Endothelial cell of umbilical vein (primary cell): ENCODE measurements around the gene PARP8. TPM values are rescaled to one million over a fixed set of nuclear protein-coding genes. Genes with fewer than 3 reads are reported as not detected.

Experiments
- BruUV-seq: library from RNA; stranded (reverse); fragments of 400-500 nt; replicated peaks from 2 replicates; lab custom pipeline; 2021; lab: Mats Ljungman, UMichigan
- CTCF ChIA-PET: fragments of 300-600, 350-600 bp; sonication (Branson Sonifier 250); formaldehyde crosslinking; loops from one replicate; lab custom pipeline; 2021; ENCODE audit warnings: antibody characterized with exemption, inconsistent platforms; lab: Charles Lee
- POLR2A ChIA-PET: fragments of 300-600, 350-600 bp; sonication (Branson Sonifier 250); formaldehyde crosslinking; loops from one replicate; lab custom pipeline; 2021; ENCODE audit warnings: antibody characterized with exemption, inconsistent platforms; lab: Charles Lee
- DNase-seq: peaks from one replicate; pipeline ENCODE4 v3.0.0-alpha.2; 2011; ENCODE audit warnings: low read depth, low spot score
- FAIRE-seq: peaks from 2 replicates; lab custom pipeline; 2011; peaks lifted over from hg19 to GRCh38; lab: Jason Lieb, UNC
- H2AFZ ChIP-seq: 2 replicates; pipeline ENCODE4 v1.6.0; 2012; ENCODE audit warnings: low read depth, low read length, control low read depth, inconsistent platforms
- H3K27ac ChIP-seq: 2 replicates; pipeline ENCODE4 v1.5.1; 2011; ENCODE audit warnings: low read depth, mild to moderate bottlenecking, control low read depth, low read length, moderate library complexity; ENCODE audit not compliant: insufficient read depth
- H3K27me3 ChIP-seq, 2 experiments: 2 replicates each; pipeline versions ENCODE4 v1.6.0 to v1.6.1; 2011; ENCODE audit warnings: low read length in 2 of 2, mixed read lengths in 1 of 2; ENCODE audit not compliant: control insufficient read depth in 2 of 2, insufficient read depth in 2 of 2
- H3K36me3 ChIP-seq, 2 experiments: 2 replicates in 1 of 2; 3 replicates in 1 of 2; pipeline ENCODE4 v1.5.1; 2011; ENCODE audit warnings: low read length in 2 of 2, mild to moderate bottlenecking in 1 of 2, moderate library complexity in 1 of 2; ENCODE audit not compliant: control insufficient read depth in 2 of 2, insufficient read depth in 2 of 2; ENCODE audit errors: extremely low read depth in 1 of 2
- H3K4me1 ChIP-seq: 3 replicates; pipeline ENCODE4 v1.5.1; 2011; ENCODE audit warnings: mild to moderate bottlenecking, low read length; ENCODE audit not compliant: control insufficient read depth, insufficient read depth; ENCODE audit errors: extremely low read depth
- H3K4me2 ChIP-seq: 2 replicates; pipeline ENCODE4 v1.6.1; 2011; ENCODE audit warnings: low read length, control low read depth, mixed read lengths; ENCODE audit not compliant: insufficient read depth
- H3K4me3 ChIP-seq, 3 experiments: fragments of 200-600 bp in 1 of 3; sonication (generic), shearing (Covaris generic) in 1 of 3; replicated peaks in 1 of 3; 2 replicates each; pipeline ENCODE4 v1.5.1; 2011 to 2016; ENCODE audit warnings: control low read depth in 3 of 3, low read length in 3 of 3, mild to moderate bottlenecking in 2 of 3, inconsistent platforms in 1 of 3, low read depth in 1 of 3, moderate library complexity in 1 of 3; ENCODE audit not compliant: insufficient read depth in 1 of 3
- H3K79me2 ChIP-seq: 2 replicates; pipeline ENCODE4 v1.6.0; 2012; ENCODE audit warnings: low read length, inconsistent platforms; ENCODE audit not compliant: control insufficient read depth, insufficient read depth
- H3K9ac ChIP-seq: replicated peaks from 2 replicates; pipeline ENCODE3; 2011; ENCODE audit warnings: low read length, control low read depth; ENCODE audit not compliant: insufficient read depth; ENCODE audit errors: extremely low read depth
- H3K9me1 ChIP-seq: replicated peaks from 3 replicates; pipeline ENCODE4 v1.6.0; 2011; ENCODE audit warnings: mild to moderate bottlenecking, low read length; ENCODE audit not compliant: control insufficient read depth, insufficient read depth; ENCODE audit errors: extremely low read depth
- H3K9me3 ChIP-seq: replicated peaks from 2 replicates; pipeline ENCODE4 v1.5.1; 2012; ENCODE audit warnings: low read length, inconsistent platforms; ENCODE audit not compliant: control insufficient read depth, insufficient read depth
- H4K20me1 ChIP-seq: replicated peaks from 2 replicates; pipeline ENCODE3; 2011; ENCODE audit warnings: mild to moderate bottlenecking, low read length; ENCODE audit not compliant: control insufficient read depth, insufficient read depth; ENCODE audit errors: extremely low read depth
- EZH2 ChIP-seq: IDR thresholded peaks from 2 replicates; pipeline ENCODE4 v1.6.1; 2012; ENCODE audit warnings: borderline replicate concordance, low read depth, mild to moderate bottlenecking, moderate library complexity, low read length, inconsistent platforms; ENCODE audit not compliant: severe bottlenecking
- FOS ChIP-seq: IDR thresholded peaks from 2 replicates; pipeline ENCODE4 v1.6.1; 2011; ENCODE audit warnings: mild to moderate bottlenecking, low read length, moderate library complexity, borderline replicate concordance; ENCODE audit not compliant: insufficient read depth
- GATA2 ChIP-seq: IDR thresholded peaks from 2 replicates; pipeline ENCODE4 v1.7.0; 2011; ENCODE audit warnings: low read depth, mild to moderate bottlenecking, moderate library complexity, mixed read lengths, low read length; ENCODE audit not compliant: insufficient read length, insufficient read depth
- JUN ChIP-seq: IDR thresholded peaks from 2 replicates; pipeline ENCODE4 v1.6.1; 2011; ENCODE audit warnings: borderline replicate concordance, low read depth; ENCODE audit not compliant: insufficient read length, insufficient read depth
- MAX ChIP-seq: IDR thresholded peaks from 2 replicates; pipeline ENCODE4 v1.6.1; 2011; ENCODE audit not compliant: insufficient read depth, insufficient read length
- MYC ChIP-seq: IDR thresholded peaks from one replicate; pipeline ENCODE4 v1.6.1; 2011; ENCODE audit warnings: mild to moderate bottlenecking, low read depth, low read length
- POLR2A ChIP-seq: IDR thresholded peaks from 2 replicates; pipeline ENCODE4 v1.6.1; 2012; ENCODE audit warnings: low read depth, mild to moderate bottlenecking, control low read depth, low read length
- POLR2AphosphoS5 ChIP-seq: IDR thresholded peaks from 2 replicates; pipeline ENCODE4 v1.6.1; 2012; ENCODE audit warnings: low read depth, mild to moderate bottlenecking, control low read depth, low read length, moderate library complexity; ENCODE audit not compliant: insufficient read depth
- dilution Hi-C: fragments of 300-500 bp; cut with MboI; formaldehyde crosslinking; loops from one replicate; pipeline ENCODE4 v1.15.0; 2019; ENCODE audit warnings: low sequenced_read_pairs; ENCODE audit not compliant: extremely low pct_ligation_motif_present
- intact Hi-C: fragments of 100-400 bp; cut with micrococcal nuclease; formaldehyde crosslinking; loops from one replicate; pipeline ENCODE4 v1.10.0; 2022
- polyA plus RNA-seq, 4 experiments: library from polyadenylated mRNA; depleted of rRNA in 3 of 4; stranded (reverse) in 3 of 4; unstranded in 1 of 4; fragments of >200 nt; gene quantifications; 2 replicates each; pipeline versions ENCODE4 v1.2.1 to v1.2.3, GENCODE V29; 2011 to 2012; ENCODE audit warnings: missing spikeins in 1 of 4
- total RNA-seq: library from RNA; stranded (reverse); gene quantifications from 2 replicates; pipeline ENCODE4 v1.2.3, GENCODE V29; 2021
- TF ChIP-seq, protein P1 (sequence below), 2 donors: IDR thresholded peaks; 1 replicate in 1 of 2; 2 replicates in 1 of 2; pipeline ENCODE4 v1.5.1; 2011; ENCODE audit warnings: low read length in 2 of 2, mild to moderate bottlenecking in 2 of 2, moderate library complexity in 2 of 2, control low read depth in 1 of 2, inconsistent platforms in 1 of 2, low read depth in 1 of 2; ENCODE audit not compliant: insufficient read depth in 1 of 2; ENCODE audit errors: extremely low read depth in 1 of 2

PARP8 gene
- total and polyA plus RNA-seq, 2 donors (not counting 3 experiments of a cell fraction or from before 2014, with no cell fraction given): 0.03 to 0.60 TPM

DNA sequence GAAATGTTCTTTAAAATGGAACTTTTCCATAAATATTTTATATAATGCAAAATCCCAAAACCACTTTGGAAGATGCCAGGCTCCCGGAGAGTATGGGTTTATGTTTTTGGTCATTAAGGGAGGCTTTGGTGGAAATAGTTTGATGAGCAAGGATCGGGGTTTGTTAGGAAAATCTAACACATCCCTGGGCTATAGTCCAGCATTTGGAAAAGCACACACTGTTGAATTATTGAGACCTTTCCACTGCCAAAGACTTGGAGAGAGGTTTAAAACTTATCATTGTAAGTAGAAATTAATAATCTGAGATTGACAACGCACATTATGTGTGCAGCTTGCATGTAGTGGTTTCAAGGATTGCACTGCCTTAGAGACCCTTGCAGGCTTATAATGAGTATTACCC lies 156.3 kb downstream of the PARP8 start:
- Histone ChIP-seq H3K9me3 (no peaks in the 10 kb centered on the region), H2AFZ (no peak overlapping the region), H3K9me1 (no peaks in the 10 kb centered on the region), H3K36me3 (no peaks in the 10 kb centered on the region), H4K20me1 (no peaks in the 10 kb centered on the region), H3K27ac (no peak overlapping the region), H3K4me1 (no peaks in the 10 kb centered on the region), H3K9ac (no peak overlapping the region), H3K4me3 (no peak overlapping the region), H3K4me2 (no peak overlapping the region), H3K79me2 (no peaks in the 10 kb centered on the region), H3K27me3 (no peaks in the 10 kb centered on the region)
- intact Hi-C loops (no loop called here), dilution Hi-C loops (no loop called here)
- POLR2A ChIA-PET: no interaction called here
- BruUV-seq: no TSS peak
- CTCF ChIA-PET: no interaction called here
- DNase-seq (no peak), FAIRE-seq (no peak)
- no peak for TF ChIP-seq FOS
- no peak for TF ChIP-seq JUN
- no peak for TF ChIP-seq MYC
- TF ChIP-seq MAX: no peak
- no peak for TF ChIP-seq POLR2A
- TF ChIP-seq EZH2: no peak
- TF ChIP-seq POLR2AphosphoS5: no peak
- TF ChIP-seq, protein P1, sequence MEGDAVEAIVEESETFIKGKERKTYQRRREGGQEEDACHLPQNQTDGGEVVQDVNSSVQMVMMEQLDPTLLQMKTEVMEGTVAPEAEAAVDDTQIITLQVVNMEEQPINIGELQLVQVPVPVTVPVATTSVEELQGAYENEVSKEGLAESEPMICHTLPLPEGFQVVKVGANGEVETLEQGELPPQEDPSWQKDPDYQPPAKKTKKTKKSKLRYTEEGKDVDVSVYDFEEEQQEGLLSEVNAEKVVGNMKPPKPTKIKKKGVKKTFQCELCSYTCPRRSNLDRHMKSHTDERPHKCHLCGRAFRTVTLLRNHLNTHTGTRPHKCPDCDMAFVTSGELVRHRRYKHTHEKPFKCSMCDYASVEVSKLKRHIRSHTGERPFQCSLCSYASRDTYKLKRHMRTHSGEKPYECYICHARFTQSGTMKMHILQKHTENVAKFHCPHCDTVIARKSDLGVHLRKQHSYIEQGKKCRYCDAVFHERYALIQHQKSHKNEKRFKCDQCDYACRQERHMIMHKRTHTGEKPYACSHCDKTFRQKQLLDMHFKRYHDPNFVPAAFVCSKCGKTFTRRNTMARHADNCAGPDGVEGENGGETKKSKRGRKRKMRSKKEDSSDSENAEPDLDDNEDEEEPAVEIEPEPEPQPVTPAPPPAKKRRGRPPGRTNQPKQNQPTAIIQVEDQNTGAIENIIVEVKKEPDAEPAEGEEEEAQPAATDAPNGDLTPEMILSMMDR (IDR thresholded peaks at IDR 0.05; ENCODE audit: extremely low read depth in 1 of 2, insufficient read depth in 1 of 2, low read depth in 1 of 2, low read length in 2 of 2): no peak
- TF ChIP-seq GATA2: no peak
